ENCODE measurements around the gene FAM177A1.

The FAM177A1 gene

DNA sequence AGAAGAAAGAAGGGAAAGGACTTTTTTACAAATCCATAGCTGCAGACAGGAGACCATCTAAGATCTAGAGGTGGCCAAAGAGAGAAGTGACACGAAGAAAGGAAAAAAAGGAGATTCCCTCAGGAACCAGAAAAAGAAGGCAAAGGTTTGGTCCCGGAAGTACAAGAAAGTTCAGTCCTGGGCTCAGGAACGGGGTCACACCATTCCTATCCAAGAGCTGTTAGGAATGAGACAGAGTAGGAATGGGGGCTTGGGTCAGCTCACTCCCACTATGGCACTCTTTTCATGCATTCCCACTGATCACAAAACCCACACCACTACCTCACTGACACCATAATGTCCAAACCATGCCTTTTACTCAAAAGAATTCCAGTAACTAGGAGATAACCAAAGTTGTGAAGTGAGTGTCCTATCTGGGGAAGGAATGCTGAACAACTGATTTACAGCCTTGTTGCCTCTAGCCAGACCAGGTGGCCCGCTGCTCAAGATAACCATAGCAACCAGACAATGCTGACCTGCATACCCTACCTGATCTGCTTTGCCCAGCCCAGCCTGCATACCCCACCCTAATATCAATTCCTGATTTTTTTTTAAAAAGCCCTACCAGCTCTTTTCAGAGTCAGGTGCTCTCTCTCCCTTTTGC is 67.4 kb downstream of the FAM177A1 start:
- peaks cover 68% of the 10 kb centered on the region for H3K36me3 ChIP-seq (ENCODE audit: insufficient read depth, low read length)
- no peaks in the 10 kb centered on the region for H3K27me3 ChIP-seq (ENCODE audit: insufficient read depth, low read length, poor library complexity)

DNA sequence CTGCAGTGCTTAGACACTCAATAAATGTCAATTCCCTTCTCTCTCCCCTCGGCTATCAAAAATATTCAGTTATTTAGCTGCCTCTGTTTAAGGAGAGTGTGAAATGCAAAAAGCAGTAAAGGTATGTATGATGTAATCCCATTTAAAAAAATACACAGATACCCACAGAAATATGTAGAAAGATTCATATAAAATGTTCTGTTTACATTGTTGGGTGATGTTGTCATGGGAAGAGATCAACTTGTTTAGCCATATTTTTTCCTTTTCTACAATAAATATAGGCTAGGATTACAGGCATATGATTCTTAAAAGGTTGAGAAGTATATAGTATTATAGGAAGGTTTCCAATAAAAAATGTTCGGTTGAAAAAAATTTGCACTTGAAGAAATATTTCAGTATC is 68.0 kb downstream of the FAM177A1 start:
- H2AFZ ChIP-seq (ENCODE audit: low read depth, low read length), result no peak overlapping the region
- no peak for TF ChIP-seq EZH2 (IDR thresholded peaks at IDR 0.05; ENCODE audit: borderline replicate concordance, low read depth, low read length, severe bottlenecking)
- TF ChIP-seq, protein P1, sequence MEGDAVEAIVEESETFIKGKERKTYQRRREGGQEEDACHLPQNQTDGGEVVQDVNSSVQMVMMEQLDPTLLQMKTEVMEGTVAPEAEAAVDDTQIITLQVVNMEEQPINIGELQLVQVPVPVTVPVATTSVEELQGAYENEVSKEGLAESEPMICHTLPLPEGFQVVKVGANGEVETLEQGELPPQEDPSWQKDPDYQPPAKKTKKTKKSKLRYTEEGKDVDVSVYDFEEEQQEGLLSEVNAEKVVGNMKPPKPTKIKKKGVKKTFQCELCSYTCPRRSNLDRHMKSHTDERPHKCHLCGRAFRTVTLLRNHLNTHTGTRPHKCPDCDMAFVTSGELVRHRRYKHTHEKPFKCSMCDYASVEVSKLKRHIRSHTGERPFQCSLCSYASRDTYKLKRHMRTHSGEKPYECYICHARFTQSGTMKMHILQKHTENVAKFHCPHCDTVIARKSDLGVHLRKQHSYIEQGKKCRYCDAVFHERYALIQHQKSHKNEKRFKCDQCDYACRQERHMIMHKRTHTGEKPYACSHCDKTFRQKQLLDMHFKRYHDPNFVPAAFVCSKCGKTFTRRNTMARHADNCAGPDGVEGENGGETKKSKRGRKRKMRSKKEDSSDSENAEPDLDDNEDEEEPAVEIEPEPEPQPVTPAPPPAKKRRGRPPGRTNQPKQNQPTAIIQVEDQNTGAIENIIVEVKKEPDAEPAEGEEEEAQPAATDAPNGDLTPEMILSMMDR (IDR thresholded peaks at IDR 0.05; ENCODE audit: borderline replicate concordance, extremely low read depth, low read length, poor library complexity, severe bottlenecking), result no peak
- no peak overlapping the region for H3K4me3 ChIP-seq (ENCODE audit: low read depth in 1 of 2, low read length in 2 of 2)
- peaks cover 9% of the 10 kb centered on the region for H3K4me1 ChIP-seq (ENCODE audit: insufficient read depth, low read length)
- H3K27me3 ChIP-seq (ENCODE audit: insufficient read depth, low read length, poor library complexity), result no peaks in the 10 kb centered on the region
- no peak overlapping the region for H3K27ac ChIP-seq (ENCODE audit: low read length)
- no peak for DNase-seq
- peaks cover 4% of the 10 kb centered on the region; the same call in 1 of the 2 replicates for H4K20me1 ChIP-seq (ENCODE audit: insufficient read depth, low read length)
- peaks cover 68% of the 10 kb centered on the region for H3K36me3 ChIP-seq (ENCODE audit: insufficient read depth, low read length)
- H3K9ac ChIP-seq (ENCODE audit: low read depth, low read length), result no peak overlapping the region
- H3K9me3 ChIP-seq (ENCODE audit: insufficient read depth, low read length, severe bottlenecking), result peaks cover 3% of the 10 kb centered on the region
- H3K79me2 ChIP-seq (ENCODE audit: insufficient read depth, low read length), result peaks cover 58% of the 10 kb centered on the region
- H3K4me2 ChIP-seq (ENCODE audit: insufficient read depth, low read length), result no peak overlapping the region
- no peak for ATAC-seq (ENCODE audit: insufficient read depth, low read depth)

More for the DNA sequence above, 67.4 kb downstream of the FAM177A1 start:
- Histone ChIP-seq H3K9ac (ENCODE audit: low read depth, low read length) (no peak overlapping the region), H2AFZ (ENCODE audit: low read depth, low read length) (no peak overlapping the region), H3K4me3 (ENCODE audit: low read depth in 1 of 2, low read length in 2 of 2) (no peak overlapping the region), H3K79me2 (ENCODE audit: insufficient read depth, low read length) (peaks cover 53% of the 10 kb centered on the region), H4K20me1 (ENCODE audit: insufficient read depth, low read length) (peaks cover 4% of the 10 kb centered on the region; the same call in 1 of the 2 replicates), H3K27ac (ENCODE audit: low read length) (no peak overlapping the region), H3K9me3 (ENCODE audit: insufficient read depth, low read length, severe bottlenecking) (peaks cover 3% of the 10 kb centered on the region), H3K4me2 (ENCODE audit: insufficient read depth, low read length) (no peak overlapping the region), H3K4me1 (ENCODE audit: insufficient read depth, low read length) (peaks cover 4% of the 10 kb centered on the region)
- TF ChIP-seq EZH2 (IDR thresholded peaks at IDR 0.05; ENCODE audit: borderline replicate concordance, low read depth, low read length, severe bottlenecking), result no peak
- TF ChIP-seq, protein P1 (IDR thresholded peaks at IDR 0.05; ENCODE audit: borderline replicate concordance, extremely low read depth, low read length, poor library complexity, severe bottlenecking), result no peak
- ATAC-seq (ENCODE audit: insufficient read depth, low read depth), result no peak
- DNase-seq, result no peak

DNA sequence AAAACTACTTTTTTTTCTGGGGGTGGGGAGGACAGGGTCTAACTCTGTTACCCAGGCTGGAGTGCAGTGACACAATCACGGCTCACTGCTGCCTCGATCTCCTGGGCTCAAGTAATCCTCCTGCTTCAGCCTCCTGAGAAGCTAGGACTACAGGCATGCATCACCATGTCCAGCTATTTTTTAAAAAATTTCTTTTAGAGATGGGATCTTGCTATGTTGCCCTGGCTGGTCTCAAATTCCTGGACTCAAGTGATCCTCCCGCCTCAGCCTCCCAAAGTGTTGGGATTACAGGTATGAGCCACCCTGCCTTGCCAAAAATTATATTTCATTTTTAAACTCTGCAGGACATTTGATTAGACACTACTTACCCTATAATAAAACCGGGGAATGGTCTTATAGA is 70.2 kb downstream of the FAM177A1 start:
- H3K4me1 ChIP-seq (ENCODE audit: insufficient read depth, low read length), result peaks cover 31% of the 10 kb centered on the region
- H3K9me3 ChIP-seq (ENCODE audit: insufficient read depth, low read length, severe bottlenecking), result peaks cover 3% of the 10 kb centered on the region
- no peak overlapping the region for H3K4me2 ChIP-seq (ENCODE audit: insufficient read depth, low read length)
- no peak for DNase-seq
- peaks cover 79% of the 10 kb centered on the region for H3K79me2 ChIP-seq (ENCODE audit: insufficient read depth, low read length)
- ATAC-seq (ENCODE audit: insufficient read depth, low read depth), result no peak
- H4K20me1 ChIP-seq (ENCODE audit: insufficient read depth, low read length), result peaks cover 4% of the 10 kb centered on the region; the same call in 1 of the 2 replicates
- no peak overlapping the region for H3K4me3 ChIP-seq (ENCODE audit: low read depth in 1 of 2, low read length in 2 of 2)
- H3K27me3 ChIP-seq (ENCODE audit: insufficient read depth, low read length, poor library complexity), result no peaks in the 10 kb centered on the region
- no peak for TF ChIP-seq EZH2 (IDR thresholded peaks at IDR 0.05; ENCODE audit: borderline replicate concordance, low read depth, low read length, severe bottlenecking)
- TF ChIP-seq, protein P1 (IDR thresholded peaks at IDR 0.05; ENCODE audit: borderline replicate concordance, extremely low read depth, low read length, poor library complexity, severe bottlenecking), result no peak
- H2AFZ ChIP-seq (ENCODE audit: low read depth, low read length), result no peak overlapping the region
- no peak overlapping the region for H3K9ac ChIP-seq (ENCODE audit: low read depth, low read length)
- H3K36me3 ChIP-seq (ENCODE audit: insufficient read depth, low read length), result peaks cover 61% of the 10 kb centered on the region
- H3K27ac ChIP-seq (ENCODE audit: low read length), result no peak overlapping the region

Data from DND-41 (cell line).